ENCODE measurements around the gene RFXAP.
"Not testable (repeated sequence)": the region's sequence is repeated elsewhere in the genome, so short reads cannot be mapped to it uniquely, and the experiment has no call there.

RFXAP gene

GRCh38 chr13:36818804-36819738, at the start of gene RFXAP:
Gene RFXAP (plus strand): TSS chr13:36819222. CDS start chr13:36819358, 136 bp downstream.
- DNase-seq, result peak; percentile 52

DNA sequence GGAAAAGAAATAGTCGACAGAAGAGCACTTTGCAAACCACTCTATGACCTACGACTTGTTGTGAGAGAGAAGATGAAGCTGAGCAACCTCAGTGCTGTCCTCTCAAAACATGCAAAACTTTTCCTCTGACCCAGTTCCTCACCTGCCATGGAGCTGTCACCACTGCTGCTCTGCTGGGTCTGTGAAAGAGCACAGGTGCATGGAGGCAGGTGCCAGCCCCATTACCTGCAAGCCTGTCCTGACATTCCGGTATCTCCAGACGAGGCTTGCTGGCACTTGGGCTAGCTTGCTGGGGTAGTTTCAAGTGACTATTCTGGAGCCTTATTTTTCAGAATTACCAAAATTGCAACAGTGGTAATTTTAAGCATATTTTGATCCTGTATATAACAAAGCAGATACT, 49.5 kb upstream of the RFXAP start:
- DNase-seq, result no peak

DNA sequence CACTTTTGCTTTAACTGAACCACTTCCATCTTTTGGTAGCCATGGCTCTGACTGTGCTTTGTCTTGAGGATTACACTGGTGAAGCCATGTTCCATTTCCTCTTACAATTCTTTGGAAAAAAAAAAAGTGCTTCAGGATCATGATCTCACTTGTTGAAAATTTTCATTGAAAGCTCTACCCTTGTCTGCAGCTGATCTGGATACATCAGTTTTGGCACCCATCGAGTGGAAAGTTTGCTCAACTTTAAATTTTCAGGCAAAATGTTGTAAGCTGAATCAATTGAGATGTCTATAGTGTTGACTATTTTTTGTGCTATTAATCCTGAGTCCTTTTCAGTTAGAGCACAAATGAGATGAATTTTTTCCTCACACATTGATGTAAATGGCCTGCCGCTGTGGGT, 48.3 kb upstream of the RFXAP start:
- DNase-seq, result no peak

DNA sequence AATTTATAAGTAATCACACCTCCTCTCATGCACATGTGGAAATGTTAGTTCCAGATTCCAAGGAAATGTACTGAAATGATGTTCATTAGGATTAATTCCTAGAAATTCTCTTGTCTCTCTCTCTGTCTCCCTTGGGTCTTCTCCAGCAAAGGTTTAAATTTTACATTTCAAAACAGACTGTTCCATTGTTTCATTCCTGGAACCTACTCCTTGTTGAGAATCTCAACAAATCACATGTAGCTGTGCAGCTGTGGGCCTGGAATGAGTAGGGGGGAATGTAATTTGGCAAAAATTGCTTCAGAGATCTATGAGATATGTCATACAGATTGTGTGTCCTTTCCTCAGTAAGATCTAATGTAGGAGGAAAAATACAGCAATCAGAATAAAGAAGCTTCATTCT, 46.2 kb upstream of the RFXAP start:
- no peak for DNase-seq

GRCh38 chr13:36774931-36775330, 44.1 kb upstream of the RFXAP start:
- DNase-seq, result no peak

GRCh38 chr13:36776175-36776574, 42.8 kb upstream of the RFXAP start:
- DNase-seq, result no peak

DNA sequence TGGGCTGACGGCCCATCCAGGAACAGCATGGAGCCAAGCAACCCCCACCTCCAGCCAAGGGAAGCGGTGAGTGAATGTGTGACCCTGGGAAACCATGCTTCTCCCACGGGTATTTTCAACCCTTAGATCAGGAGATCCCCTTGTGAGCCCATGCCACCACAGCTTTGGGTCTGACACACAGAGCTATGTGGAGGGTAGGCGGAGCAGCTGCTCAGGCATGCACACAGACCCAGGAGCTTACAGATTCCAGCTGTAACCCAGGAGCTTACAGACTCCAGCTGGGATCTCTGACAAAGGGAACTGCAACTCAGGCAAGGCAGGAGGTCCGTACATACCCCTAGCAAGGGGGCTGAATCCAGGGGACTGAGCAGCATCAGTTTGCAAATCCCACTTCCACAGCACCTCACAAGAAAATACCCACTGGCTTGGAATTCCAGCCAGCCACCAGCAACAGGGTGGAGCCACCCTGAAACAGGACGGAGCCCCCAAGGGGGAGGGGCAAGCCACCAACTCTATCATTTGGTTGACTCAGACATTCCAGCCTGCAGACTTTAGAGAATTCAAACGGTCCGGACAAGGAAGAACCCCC, 40.8 kb upstream of the RFXAP start:
- DNase-seq, result peak; percentile 10

GRCh38 chr13:36783890-36784289, 35.1 kb upstream of the RFXAP start:
- DNase-seq, result no peak

GRCh38 chr13:36786175-36786574, 32.8 kb upstream of the RFXAP start:
- not testable (repeated sequence) for DNase-seq

GRCh38 chr13:36787181-36787580, 31.8 kb upstream of the RFXAP start:
- DNase-seq, result no peak

DNA sequence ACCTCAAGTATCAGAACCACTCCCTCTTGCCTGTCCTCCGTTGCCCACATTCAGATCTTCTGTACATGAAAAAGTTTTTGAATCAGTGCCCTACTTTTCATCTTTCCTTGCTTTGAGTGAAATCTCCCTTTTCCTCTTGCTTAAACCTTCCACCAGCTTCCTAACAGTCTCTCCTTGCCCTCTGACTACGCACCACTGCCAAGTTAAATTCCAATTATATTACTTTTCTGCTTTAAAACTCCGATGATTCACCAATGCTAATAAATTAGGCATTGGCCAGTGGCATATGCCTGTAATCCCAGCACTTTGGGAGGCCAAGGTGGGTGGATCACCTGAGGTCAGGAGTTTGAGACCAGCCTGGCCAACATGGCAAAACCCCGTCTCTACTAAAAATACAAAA, 30.7 kb upstream of the RFXAP start:
- no peak for DNase-seq

- DNase-seq, result no peak
Observed at GRCh38 chr13:36789061-36789460, 30.0 kb upstream of the RFXAP start.

GRCh38 chr13:36789730-36790129, 29.3 kb upstream of the RFXAP start:
- DNase-seq, result no peak

DNA sequence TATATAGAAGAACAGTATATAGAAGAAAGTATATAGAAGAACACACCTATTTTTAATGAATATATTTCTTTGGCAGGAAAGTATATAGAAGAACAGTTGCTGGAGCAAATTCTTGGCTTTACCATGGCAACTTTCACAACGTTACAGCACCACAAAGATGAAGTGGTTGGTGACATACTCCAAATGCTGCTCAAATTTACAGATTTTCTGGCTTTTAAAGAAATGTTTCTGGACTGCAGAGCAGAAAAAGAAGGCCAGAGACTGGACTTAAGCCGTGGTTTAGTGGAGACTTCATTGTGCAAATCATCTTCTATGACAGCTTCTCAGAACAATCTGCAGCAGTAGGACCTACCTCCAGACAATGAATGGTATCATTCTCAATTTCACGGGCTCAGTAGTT, 24.3 kb upstream of the RFXAP start:
- no peak for DNase-seq

DNA sequence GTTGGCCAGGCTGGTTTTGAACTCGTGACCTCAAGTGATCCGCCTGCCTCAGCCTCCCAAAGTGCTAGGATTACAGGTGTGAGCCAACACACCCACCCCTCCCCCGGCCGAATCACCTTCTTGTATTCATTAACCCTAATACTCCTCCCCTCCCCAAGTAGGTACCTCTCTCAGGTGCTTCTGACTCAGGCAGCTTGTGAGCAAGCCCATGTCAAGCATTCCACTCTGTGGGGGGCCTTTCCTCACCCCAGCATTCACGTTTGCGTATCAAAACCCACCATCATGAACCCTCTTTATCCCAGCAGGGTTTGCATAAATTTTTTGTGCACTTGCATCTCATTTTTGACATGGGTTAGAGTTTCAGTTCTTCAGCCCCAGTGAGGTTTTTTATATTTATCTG, 23.6 kb upstream of the RFXAP start:
- no peak for DNase-seq

DNA sequence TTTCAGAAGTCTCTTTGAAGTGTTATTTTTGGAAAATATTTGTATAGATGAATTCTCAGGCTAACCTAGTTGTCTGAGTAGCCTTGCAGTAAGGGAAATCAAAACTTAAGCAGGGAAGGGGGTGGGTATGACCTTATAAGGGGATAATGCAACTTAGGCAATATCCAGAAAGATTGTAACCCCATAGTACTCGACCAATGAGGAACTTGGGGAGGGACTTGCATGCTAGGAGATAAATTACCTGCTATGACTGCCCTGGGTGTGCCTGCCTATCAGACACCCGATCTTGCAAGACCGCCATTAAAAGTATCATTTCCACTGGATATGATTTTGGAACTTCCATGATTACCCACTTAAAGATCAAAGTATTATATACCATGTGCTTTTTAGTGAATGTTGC, 23.0 kb upstream of the RFXAP start:
- no peak for DNase-seq

DNA sequence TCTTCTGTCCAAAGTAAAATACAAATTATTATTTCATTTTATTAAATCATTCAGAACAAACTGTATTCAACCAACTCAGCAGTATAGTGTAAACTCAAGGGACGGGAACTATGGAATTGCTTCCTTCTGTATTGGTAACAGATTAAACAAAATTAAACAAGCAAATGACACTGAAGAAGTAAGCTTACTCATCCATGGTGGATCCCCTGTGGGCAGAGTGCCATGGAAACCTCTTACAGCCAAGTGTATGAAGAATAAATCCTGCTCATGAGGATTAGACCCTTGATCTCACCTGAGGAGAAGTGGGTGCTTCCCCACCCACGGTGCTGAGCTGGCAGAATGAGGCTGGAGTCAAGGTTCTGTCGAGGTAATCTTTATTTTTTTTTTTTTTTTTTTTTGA, 18.0 kb upstream of the RFXAP start:
- DNase-seq, result no peak

DNA sequence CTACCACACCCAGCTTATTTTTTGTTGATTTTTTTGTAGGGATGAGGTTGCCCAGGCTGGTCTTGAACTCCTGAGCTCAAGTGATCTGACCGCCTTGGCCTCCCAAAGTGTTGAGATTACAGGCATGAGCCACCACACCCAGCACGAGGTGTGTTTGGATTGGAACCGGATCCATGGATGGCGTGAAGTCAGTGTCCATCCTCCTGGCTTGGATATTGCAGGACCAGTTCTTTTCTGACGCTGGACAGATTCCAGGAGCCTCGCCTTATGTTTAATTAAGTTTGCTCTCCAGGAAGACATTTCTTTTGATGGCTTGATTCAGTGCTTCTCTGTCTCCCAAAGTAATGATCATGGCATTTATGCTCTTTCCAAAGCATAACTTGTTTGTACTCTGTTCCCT, 14.4 kb upstream of the RFXAP start:
- DNase-seq, result no peak

- no peak for DNase-seq
Observed at GRCh38 chr13:36806102-36806501, 12.9 kb upstream of the RFXAP start.

GRCh38 chr13:36807616-36808015, 11.4 kb upstream of the RFXAP start:
- no peak for DNase-seq

DNA sequence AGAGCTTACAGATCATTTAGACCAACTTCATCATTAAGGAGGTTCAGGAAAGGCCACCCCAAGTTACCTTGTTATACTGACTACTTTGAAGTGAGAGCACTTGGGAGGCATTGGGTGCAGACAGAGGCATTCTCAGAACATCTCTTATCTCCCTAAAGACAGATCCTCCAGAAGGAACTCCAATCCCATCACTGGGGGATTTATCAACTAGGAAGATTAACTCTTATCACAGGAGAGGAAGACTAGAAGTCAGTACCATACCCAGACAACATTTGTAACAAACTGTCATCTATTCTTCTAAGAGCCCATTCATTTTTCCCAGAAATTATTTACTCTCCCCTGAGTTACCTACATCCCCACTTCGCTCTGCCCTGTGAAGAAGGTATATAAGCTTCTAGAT, 5.8 kb upstream of the RFXAP start:
- DNase-seq, result no peak

GRCh38 chr13:36814465-36814864, 4.6 kb upstream of the RFXAP start:
- no peak for DNase-seq

DNA sequence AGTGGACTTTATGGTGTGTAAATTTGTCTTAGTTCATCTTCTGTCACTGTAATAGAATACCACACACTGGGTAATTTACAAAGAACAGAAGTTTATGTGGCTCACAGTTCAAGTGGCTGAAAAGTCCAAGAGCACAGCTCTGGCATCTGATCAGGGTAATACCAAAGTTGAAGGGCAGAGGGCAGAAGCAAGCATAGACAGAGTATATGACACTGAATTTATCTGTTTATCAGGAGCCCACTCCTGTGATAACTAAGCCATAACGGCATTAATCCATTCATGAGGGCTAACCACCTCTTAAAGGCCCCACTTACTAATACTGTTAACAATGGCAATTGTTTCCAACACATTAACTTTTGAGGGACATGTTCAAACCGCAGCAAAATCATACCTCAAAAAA, 4.0 kb upstream of the RFXAP start:
- no peak for DNase-seq

DNA sequence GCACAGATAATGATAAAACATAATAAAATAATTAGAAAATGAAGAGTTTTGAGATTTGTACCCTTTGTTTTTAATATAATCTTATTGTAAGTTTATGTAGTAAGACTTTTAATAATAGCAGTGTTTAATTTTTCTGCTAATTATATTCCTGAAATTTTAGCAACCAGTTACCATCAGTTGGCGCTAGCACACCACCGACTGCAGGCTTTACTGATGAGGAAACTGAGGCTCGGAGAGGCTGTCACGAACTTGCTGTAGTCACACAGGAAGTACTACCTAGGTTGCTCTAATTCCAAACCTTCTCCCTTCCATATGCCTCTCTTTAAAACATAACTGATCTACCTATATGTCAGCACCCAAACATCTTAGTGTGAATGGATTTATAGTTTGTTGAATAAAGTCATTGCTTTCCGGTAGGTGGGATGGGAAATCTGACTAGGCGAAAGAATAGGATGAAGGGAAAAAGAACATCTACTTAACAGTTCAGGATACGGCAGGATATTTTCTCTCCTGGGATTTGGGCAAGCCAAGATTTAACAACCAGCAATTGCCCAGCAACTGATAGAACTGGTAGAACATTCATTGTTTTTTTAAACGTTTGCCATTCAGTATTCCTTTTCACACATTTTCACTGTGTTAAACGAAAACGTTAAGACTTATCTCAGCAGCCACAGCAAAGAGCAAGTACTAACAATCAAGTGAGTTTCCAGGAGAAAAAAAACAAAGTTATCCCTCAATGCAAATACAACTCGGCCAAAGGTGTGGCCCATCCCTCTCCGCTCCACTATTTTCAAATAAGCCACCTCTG, 822 bp upstream of the RFXAP start:
- DNase-seq, result no peak
